ENCODE results near the gene NOC2L. TPM values are rescaled to one million over a fixed set of nuclear protein-coding genes. Genes with fewer than 3 reads are reported as not detected.

NOC2L gene
- total and polyA plus RNA-seq, 2 donors (not counting 3 experiments of a cell fraction or from before 2014, with no cell fraction given): 55.3 to 87.9 TPM

- Histone ChIP-seq H3K9me3 (replicated peaks; ENCODE audit: control insufficient read depth, insufficient read depth, low read length) (no peaks in the 10 kb centered on the region), H4K20me1 (replicated peaks; ENCODE audit: control insufficient read depth, extremely low read depth, insufficient read depth, low read length) (no peaks in the 10 kb centered on the region), H3K27ac (ENCODE audit: insufficient read depth, low read depth, low read length) (no peak overlapping the region), H3K9ac (replicated peaks; ENCODE audit: extremely low read depth, insufficient read depth, low read length) (no peak overlapping the region), H3K4me1 (ENCODE audit: control insufficient read depth, extremely low read depth, insufficient read depth, low read length) (no peaks in the 10 kb centered on the region), H3K4me2 (ENCODE audit: insufficient read depth, low read length) (no peak overlapping the region), H3K36me3 (ENCODE audit: control insufficient read depth in 2 of 2, extremely low read depth in 1 of 2, insufficient read depth in 2 of 2, low read length in 2 of 2) (no peaks in the 10 kb centered on the region), H3K4me3 (replicated peaks in 1 of 3; ENCODE audit: insufficient read depth in 1 of 3, low read depth in 1 of 3, low read length in 3 of 3) (no peak overlapping the region), H3K27me3 (ENCODE audit: control insufficient read depth in 2 of 2, insufficient read depth in 2 of 2, low read length in 2 of 2) (peaks cover 0 to 13% of the 10 kb centered on the region in 2 experiments), H3K9me1 (replicated peaks; ENCODE audit: control insufficient read depth, extremely low read depth, insufficient read depth, low read length) (no peaks in the 10 kb centered on the region), H3K79me2 (ENCODE audit: control insufficient read depth, insufficient read depth, low read length) (no peaks in the 10 kb centered on the region), H2AFZ (ENCODE audit: low read depth, low read length) (no peak overlapping the region)
- ChIA-PET POLR2A (no interaction called here), CTCF (interaction anchor here (2.5 to 3.9 kb wide), 2 partner anchors 9 to 10 kb away, joined by 11 to 25 read pairs; no protein-coding TSS in a partner anchor)
- intact Hi-C loops (cut with micrococcal nuclease) (no loop called here), dilution Hi-C loops (cut with MboI; ENCODE audit: extremely low pct_ligation_motif_present, low sequenced_read_pairs) (no loop called here)
- no peak for TF ChIP-seq MAX (IDR thresholded peaks at IDR 0.05; ENCODE audit: insufficient read depth, insufficient read length)
- no peak for TF ChIP-seq GATA2 (IDR thresholded peaks at IDR 0.05; ENCODE audit: insufficient read depth, insufficient read length, low read depth, low read length)
- no peak for TF ChIP-seq JUN (IDR thresholded peaks at IDR 0.05; ENCODE audit: borderline replicate concordance, insufficient read depth, insufficient read length, low read depth)
- BruUV-seq (replicated peaks): no TSS peak
- FAIRE-seq (no peak), DNase-seq (ENCODE audit: low read depth, low spot score) (no peak)
These were observed 34.4 kb upstream of the NOC2L start for GRCh38 chr1:993379-993995.

GRCh38 chr1:992362-992761 is 33.3 kb upstream of the NOC2L start:
- Histone ChIP-seq H3K9ac (replicated peaks; ENCODE audit: extremely low read depth, insufficient read depth, low read length) (no peak overlapping the region), H3K4me3 (replicated peaks in 1 of 3; ENCODE audit: insufficient read depth in 1 of 3, low read depth in 1 of 3, low read length in 3 of 3) (no peak overlapping the region), H3K9me1 (replicated peaks; ENCODE audit: control insufficient read depth, extremely low read depth, insufficient read depth, low read length) (no peaks in the 10 kb centered on the region), H3K27ac (ENCODE audit: insufficient read depth, low read depth, low read length) (no peak overlapping the region), H4K20me1 (replicated peaks; ENCODE audit: control insufficient read depth, extremely low read depth, insufficient read depth, low read length) (no peaks in the 10 kb centered on the region), H2AFZ (ENCODE audit: low read depth, low read length) (no peak overlapping the region), H3K9me3 (replicated peaks; ENCODE audit: control insufficient read depth, insufficient read depth, low read length) (no peaks in the 10 kb centered on the region), H3K4me2 (ENCODE audit: insufficient read depth, low read length) (no peak overlapping the region), H3K79me2 (ENCODE audit: control insufficient read depth, insufficient read depth, low read length) (no peaks in the 10 kb centered on the region), H3K36me3 (ENCODE audit: control insufficient read depth in 2 of 2, extremely low read depth in 1 of 2, insufficient read depth in 2 of 2, low read length in 2 of 2) (no peaks in the 10 kb centered on the region), H3K27me3 (ENCODE audit: control insufficient read depth in 2 of 2, insufficient read depth in 2 of 2, low read length in 2 of 2) (peaks cover 0 to 3% of the 10 kb centered on the region in 2 experiments), H3K4me1 (ENCODE audit: control insufficient read depth, extremely low read depth, insufficient read depth, low read length) (no peaks in the 10 kb centered on the region)
- intact Hi-C loops (cut with micrococcal nuclease) (no loop called here), dilution Hi-C loops (cut with MboI; ENCODE audit: extremely low pct_ligation_motif_present, low sequenced_read_pairs) (no loop called here)
- BruUV-seq (replicated peaks): no TSS peak
- DNase-seq (ENCODE audit: low read depth, low spot score): no peak
- CTCF ChIA-PET: interaction anchor here (2.5 to 3.9 kb wide), 2 partner anchors 9 to 10 kb away, joined by 11 to 25 read pairs; no protein-coding TSS in a partner anchor
- POLR2A ChIA-PET: no interaction called here
- no peak for FAIRE-seq
- TF ChIP-seq MAX (IDR thresholded peaks at IDR 0.05; ENCODE audit: insufficient read depth, insufficient read length) (no peak), EZH2 (IDR thresholded peaks at IDR 0.05; ENCODE audit: borderline replicate concordance, low read depth, low read length, severe bottlenecking) (no peak), CTCF (IDR thresholded peaks at IDR 0.05; ENCODE audit: extremely low read depth in 1 of 2, insufficient read depth in 1 of 2, low read depth in 1 of 2, low read length in 2 of 2) (no peak), MYC (IDR thresholded peaks at IDR 0.05; ENCODE audit: low read depth, low read length) (no peak), GATA2 (IDR thresholded peaks at IDR 0.05; ENCODE audit: insufficient read depth, insufficient read length, low read depth, low read length) (no peak), FOS (IDR thresholded peaks at IDR 0.05; ENCODE audit: borderline replicate concordance, insufficient read depth, low read length) (no peak), POLR2A (IDR thresholded peaks at IDR 0.05; ENCODE audit: low read depth, low read length) (no peak), POLR2AphosphoS5 (IDR thresholded peaks at IDR 0.05; ENCODE audit: insufficient read depth, low read depth, low read length) (no peak), JUN (IDR thresholded peaks at IDR 0.05; ENCODE audit: borderline replicate concordance, insufficient read depth, insufficient read length, low read depth) (no peak)

All from endothelial cell of umbilical vein (primary cell).